ENCODE data around the gene MRPS25.

GRCh38 chr3:15065550-15066007 lies 464 bp upstream of the MRPS25 start:
- TF ChIP-seq CTCF (IDR thresholded peaks at IDR 0.05; ENCODE audit: borderline replicate concordance, extremely low read depth, low read length, poor library complexity, severe bottlenecking): no peak
- TF ChIP-seq EZH2 (IDR thresholded peaks at IDR 0.05; ENCODE audit: borderline replicate concordance, low read depth, low read length, severe bottlenecking): no peak
